Hematopoietic multipotent progenitor cell treated with erythropoietin and hydrocortisone succinate and interleukin-3 and kit ligand, for 15 days (in vitro differentiated cells): Measurements from ENCODE around the gene AP5Z1.
"Not testable (repeated sequence)": the region's sequence is repeated elsewhere in the genome, so short reads cannot be mapped to it uniquely, and the experiment has no call there.

Experiments used
- DNase-seq: peaks from one replicate; pipeline ENCODE4 v3.0.0-alpha.2; 2015; ENCODE audit warnings: low spot score

Gene AP5Z1

DNA sequence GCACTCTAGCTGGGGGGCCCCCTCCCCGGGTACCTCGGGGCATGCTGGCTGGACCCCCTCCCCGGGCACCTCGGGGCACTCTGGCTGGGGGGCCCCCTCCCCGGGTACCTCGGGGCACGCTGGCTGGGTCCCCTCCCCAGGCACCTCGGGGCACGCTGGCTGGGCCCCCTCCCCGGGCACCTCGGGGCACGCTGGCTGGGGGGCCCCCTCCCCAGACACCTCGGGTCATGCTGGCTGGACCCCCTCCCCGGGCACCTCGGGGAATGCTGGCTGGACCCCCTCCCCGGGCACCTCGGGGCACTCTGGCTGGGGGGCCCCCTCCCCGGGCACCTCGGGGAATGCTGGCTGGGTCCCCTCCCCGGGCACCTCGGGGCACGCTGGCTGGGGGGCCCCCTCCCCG lies 27.2 kb downstream of the AP5Z1 start:
- not testable (repeated sequence) for DNase-seq

DNA sequence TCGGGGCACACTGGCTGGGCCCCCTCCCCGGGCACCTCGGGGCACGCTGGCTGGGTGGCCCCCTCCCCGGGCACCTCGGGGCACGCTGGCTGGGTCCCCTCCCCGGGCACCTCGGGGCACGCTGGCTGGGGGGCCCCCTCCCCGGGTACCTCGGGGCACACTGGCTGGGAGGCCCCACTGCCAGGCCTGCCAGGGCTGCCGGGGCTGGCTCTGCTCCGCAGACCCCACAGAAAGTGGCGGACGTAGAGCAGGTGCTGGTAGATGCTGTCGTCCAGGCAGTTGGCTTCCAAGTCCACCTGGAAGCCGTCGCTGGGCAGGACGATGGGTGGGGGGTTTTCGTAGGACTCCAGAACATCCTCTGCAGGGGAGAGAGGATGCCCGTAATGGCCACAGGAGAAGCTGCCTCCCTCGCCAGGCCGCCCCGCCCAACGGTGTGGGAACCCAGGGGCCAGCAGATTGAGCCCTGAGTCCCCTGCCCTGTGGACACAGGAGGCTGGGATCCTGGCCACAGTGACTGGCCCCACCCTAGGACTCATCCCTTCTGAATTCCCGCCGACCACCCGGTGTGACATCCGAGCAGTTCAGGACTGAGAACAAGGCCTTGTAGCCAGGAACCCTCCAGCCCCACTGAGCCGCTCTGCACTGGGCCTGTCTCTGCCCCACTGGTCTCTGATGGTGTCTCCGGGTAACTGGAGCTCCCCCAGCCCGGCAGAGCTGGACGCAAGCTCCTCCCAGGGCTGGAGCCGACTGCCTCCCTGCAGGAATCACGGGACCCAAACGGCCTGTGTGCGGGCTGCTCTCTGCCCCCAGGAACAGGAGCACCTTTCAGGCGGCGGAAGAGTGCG lies 28.2 kb downstream of the AP5Z1 start:
- DNase-seq: no peak

DNA sequence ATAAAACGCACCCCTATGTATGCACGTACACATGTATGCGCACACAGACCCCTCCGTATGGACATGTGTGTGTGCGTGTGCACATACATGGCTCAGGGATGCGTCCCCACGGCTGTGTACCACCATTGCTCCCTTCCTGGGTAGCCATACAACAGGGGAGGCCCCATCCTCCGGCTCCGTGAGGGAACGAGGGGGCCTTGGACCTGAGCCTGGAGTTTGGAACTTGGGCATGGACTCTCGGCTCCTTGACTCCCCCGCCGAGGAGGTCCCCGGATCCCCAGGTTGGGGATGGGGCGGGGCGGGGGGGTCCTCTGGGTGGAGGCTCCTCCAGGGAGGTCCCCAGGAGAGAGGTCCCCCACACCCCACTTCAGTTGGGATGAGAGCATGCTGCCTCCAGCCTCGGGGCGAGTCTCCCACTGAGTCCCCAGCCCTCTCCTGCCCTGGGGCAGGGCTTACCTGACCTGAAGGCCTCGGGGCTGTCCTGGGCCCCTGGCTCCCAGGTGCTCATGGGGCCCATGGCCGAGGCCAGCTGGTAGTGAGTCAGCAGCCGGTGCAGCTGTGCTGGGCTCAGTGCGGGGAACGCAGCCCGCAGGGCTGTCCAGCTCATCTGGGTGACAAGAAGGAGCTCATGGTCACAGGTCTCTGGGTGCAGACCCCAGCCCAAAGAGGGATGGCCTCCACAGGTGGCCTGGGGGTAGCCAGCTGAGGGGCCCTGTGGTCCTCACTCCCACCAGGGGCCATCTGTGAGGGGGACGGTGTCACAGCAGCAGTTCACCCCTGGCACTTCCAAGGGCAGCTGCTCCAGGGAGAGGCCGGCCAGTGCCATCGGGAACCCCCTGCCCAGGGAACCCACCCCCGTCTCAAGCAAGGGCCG lies 29.9 kb downstream of the AP5Z1 start:
- DNase-seq: no peak

DNA sequence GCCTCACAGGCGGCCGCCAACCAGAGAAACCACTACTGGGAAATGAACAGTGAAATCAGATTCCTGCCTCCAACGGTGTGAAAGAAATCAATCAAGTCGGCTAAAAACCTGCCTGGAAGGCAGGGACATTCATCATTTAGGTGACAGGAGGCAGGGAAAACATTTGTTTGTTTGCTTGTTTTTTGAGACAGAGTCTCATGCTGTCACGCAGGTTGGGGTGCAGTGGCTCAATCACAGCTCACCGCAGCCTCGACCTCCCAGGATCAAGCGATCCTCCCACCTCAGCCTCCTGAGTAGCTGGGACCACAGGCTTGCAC lies 30.5 kb downstream of the AP5Z1 start:
- no peak for DNase-seq

DNA sequence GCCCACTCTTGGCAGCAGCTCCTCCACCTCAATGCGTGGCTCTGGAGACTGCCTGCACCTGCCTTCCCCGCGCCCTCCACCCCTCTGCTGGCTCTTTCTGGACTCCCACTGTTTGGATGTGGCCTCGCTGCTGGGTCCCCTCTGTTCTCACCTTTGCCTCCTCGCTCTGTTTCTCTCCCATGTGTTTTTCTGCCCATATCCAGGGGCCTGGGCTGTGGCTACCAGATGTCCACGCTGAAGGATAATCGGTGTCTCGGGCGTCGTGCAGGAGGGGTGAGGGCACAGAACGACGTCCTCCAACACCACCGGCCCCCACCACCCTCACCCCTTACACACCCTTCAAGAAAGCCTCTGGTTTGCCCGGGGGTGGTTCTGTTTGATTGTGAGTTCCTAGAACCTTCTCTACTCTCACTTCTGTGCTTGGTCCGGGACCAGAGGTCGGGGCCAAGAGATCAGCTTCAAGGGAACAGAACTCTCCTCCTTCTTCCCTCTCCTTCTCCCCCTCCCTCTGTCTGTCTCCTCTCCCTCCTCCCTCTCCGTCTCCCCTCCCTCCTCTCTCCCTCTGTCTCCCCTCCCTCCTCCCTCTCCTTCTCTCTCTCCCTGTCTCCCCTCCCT lies 31.7 kb downstream of the AP5Z1 start:
- DNase-seq: no peak

DNA sequence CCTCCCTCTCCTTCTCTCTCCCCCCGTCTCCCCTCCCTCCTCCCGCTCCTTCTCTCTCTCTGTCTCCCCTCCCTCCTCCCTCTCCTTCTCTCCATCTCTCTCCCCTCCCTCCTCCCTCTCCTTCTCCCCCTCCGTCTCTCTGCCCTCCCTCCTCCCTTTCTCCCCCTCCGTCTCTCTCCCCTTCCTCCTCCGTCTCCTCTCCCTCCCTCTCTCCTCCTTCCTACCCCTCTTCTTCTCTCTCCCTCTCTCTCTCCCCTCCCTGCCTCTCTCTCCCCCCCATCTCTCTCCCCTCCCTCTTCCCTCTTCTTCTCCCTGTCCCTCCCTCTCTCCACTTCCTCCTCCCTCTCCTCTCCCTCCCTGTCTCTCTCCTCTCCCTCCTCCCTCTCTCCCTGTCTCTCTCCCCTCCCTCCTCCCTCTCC lies 32.2 kb downstream of the AP5Z1 start:
- no peak for DNase-seq

DNA sequence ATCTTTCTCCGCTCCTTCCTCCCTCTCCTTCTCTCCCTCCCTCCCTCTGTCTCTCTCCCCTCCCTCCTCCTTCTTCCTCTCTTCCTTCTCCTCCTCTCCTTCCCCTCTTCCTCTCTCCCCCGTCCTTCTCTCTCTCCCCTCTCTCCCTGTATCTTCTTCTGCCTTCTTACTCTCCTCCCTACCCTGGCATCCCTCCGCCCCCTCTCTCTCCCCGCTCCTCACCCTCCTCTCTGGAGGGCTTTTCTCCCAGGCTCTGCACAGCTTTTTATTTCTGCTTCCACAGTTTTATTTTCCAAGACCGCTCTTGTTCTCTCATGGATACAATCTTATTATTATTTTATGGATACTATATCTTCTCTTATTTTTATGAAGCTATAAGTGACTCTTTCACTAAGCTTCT lies 32.6 kb downstream of the AP5Z1 start:
- no peak for DNase-seq

DNA sequence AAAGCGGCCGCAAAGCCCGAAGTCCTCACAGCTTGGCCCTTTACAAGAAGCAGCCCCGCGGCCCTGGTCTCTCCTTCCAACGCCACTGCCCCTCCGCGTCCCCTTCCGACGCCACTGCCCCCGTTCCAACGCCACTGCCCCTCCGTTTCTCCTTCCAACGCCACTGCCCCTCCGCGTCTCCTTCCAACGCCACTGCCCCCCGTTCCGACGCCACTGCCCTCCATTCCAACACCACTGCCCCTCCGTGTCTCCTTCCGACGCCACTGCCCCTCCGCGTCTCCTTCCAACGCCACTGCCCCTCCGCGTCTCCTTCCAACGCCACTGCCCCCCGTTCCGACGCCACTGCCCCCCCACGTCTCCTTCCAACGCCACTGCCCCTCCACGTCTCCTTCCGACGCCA lies 33.1 kb downstream of the AP5Z1 start:
- DNase-seq: no peak

DNA sequence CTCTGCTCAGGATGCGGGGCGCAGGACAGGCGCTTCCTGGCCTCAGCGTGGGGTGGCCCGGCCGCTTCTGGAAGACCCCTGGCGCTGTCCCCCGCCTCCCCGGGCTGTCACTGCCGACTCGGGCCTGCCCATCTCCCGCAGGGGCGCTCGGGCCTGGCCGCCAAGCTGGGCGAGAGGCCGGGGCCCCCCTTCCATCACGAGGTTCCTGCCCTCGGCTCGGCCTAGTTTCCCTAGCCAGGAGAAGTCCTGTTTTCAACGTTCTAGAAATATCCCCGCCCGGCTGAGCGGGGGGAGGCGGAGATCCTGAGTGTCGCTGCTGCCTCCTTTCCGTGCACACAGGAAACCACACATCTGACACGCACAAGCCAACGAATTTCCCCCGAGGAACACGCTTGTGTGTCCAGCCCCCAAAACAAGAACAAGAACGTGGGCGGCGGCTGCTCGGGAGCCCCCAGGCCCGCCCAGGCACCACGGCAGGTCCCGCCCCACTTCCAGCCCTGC lies 33.7 kb downstream of the AP5Z1 start:
- DNase-seq: no peak

DNA sequence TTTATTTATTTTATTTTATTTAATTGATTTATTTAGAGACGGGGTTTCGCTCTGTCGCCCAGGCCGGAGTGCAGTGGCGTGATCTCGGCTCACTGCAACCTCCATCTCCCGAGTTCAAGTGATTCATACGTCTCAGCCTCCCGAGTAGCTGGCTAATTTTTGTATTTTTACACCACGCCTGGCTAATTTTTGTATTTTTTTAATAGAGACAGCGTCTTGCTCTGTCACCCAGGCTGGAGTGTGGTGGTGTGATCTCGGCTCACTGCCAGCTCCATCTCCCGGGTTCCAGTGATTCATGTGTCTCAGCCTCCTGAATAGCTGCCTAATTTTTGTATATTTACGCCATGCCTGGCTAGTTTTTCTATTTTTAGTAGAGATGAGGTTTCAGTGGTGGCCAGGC lies 34.2 kb downstream of the AP5Z1 start:
- no peak for DNase-seq

DNA sequence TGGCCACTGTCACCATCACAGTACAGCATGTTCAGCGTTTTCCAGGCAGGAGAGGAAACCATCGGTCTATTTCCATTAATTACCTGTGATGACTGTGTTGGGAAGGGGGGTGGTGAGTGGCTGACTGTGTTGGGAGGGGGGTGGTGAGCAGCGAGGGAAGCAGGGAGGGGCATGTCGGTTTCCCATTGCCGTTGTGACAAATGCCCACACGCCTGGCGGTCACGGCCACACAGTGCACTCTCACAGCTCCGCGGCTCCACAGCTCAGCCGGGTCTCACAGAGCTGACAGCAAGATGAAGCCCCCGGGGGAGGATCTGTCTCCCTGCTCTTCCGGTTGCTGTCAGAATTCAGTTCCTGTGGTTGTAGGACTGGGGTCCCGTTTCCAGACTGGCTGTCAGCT lies 39.0 kb downstream of the AP5Z1 start:
- no peak for DNase-seq

DNA sequence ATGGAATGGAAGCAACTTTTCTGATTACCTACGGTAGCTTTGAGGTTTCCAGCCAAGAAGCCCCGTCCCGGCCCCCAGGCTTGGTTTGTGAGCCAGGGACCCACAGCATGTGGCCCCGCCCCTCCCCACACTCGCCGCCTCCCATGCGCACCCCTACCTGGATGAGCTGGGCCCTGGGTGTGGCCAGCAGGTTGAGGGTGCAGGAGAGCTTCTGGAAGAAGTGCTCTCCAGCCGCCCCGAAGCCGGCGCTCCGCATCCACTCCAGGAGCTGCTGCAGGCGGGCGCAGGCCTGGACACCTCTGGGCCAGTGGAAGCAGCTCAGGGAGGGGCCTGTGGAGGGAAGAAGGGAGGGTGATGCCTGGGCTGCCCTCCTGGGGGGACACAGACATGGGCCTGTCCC lies 39.7 kb downstream of the AP5Z1 start:
- no peak for DNase-seq

DNA sequence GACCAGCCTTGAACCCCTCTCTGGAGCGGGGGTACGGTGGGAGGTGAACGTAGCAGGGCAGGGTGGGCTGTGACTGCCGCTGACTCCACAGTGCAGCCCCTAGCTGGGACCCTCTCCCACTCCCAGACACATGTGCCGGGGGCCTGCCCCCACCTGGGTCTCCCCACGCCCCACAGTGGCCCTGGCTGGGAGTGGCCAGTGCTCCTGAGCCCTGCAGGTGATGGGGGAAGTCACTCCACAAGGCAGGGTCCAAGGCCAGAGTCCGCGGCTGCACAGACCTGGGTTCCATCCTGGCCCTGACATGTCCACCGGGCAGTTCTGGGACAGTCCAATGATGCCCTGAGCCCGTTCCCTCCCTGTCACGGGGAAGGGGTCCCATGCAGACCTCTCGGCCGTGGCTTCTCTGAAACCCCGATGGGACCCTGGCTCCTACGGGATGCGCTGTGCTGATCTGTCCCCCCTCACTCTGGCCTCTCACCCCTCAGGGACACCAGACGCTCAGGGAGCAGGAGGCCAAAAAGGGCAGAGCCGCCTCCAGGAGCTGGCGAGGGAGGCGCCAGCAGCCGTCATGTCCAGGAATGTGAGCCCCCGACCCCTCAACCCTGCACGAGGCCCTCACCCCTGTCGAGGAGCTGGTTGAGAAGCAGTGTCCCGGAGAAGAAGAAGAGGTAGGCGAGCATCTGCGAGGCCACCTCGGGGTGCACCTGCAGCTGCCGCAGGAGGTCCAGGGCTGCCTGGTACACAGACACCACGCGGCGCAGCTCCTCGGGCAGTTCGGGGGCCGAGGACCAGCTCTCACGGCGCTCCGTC lies 40.4 kb downstream of the AP5Z1 start:
- DNase-seq: no peak

DNA sequence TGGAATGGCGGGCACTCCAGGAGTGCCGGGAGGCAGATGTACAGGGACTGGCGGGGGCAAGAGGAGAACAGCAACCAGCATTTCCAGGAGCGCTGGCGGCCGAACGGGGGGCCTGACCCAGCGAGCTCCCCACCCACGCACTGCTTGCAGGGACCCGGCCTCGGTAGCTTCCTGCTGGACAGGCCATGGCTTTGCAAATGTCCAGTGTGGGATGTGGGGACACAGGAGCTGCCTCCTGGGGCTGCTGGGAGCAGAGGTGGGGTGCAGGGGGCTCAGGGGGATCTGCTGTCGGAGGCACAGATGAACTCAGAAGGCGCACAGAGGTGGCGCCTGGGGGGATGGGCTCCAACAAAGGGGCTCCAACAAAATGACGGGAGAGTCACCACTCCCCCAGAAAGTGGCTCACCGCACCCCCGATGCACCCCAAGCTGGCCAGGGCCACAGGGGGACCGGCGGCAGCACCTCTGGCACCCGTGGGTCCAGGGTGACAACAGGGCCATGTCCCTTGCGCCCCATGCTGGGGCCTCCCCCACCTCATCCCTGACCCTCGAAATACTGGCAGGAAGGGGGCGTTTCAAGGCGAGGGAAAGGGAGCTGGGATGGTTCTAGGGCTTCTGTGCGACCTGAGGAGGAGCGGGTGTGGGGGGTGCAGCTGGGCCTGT lies 41.1 kb downstream of the AP5Z1 start:
- DNase-seq: no peak

DNA sequence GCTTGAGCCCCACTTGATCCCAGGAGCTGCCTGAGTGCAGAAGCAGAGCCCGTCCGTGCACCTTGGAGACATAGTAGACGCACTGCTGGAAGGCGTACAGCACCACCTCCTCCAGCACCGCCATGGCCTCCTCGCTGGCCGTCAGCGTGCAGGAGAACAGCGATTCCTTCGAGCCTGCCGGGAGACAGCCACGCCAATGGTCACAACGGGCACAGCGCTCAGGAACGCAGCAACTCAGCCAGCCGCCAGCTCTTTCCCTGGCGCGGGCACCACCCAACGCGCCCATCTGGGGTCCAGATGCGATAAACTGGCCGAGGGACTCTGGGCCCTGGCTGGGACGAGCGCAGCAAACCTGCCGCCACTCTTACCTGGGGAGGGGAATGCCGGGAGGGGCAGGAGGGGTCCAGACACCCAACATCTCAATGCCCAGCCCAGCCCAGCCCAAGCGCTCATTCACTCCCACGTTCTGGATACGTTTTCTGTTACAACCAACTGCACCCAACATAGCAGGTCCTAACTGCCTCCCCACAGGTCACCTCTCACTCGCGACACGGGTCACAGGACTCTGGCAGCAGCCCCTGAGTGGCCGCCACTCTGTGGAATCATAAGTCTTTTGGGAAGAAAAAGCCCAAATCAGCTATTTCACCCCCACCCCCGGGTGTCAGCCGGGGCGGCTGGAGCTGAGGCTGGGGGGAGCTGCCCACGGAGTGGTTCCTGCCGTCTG lies 41.9 kb downstream of the AP5Z1 start:
- no peak for DNase-seq

DNA sequence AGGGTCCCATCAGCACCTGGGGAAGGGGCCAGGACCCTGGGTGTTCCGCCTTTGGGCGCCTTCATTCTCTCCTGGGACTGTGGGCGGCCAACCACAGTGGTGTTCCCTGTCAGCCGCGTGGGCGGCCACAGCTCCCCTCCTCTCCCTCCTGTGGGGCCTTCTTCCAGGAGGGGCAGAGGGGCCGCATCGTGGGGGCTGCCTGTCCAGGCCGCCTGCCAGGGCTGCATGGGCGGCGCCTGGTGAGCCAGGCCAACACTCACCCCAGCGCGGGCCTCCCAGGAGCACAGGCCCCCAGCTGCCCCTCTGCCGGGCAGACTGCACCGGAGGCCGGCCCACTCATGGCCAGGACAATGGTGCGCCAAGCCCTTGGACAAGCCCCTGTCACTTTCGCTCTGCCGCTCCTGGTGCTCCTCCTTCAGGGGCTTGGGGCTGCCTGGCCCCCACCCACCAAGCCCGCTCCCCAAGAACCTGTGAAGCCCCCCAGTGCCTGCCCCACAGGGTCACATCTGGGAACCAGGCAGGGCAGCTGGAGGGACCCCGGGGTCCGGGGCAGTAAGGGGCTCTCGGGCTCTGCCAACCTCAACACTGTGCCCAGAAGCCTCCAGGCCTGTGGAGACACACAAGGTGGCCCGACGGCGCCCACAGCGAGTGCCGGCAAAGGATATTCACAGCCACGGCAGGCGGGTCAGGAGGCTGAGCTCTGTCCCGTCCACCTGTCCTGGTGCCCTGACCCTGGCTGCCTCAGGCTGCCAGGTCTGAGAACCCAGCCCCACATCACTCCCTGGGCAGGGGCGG lies 42.8 kb downstream of the AP5Z1 start:
- no peak for DNase-seq

DNA sequence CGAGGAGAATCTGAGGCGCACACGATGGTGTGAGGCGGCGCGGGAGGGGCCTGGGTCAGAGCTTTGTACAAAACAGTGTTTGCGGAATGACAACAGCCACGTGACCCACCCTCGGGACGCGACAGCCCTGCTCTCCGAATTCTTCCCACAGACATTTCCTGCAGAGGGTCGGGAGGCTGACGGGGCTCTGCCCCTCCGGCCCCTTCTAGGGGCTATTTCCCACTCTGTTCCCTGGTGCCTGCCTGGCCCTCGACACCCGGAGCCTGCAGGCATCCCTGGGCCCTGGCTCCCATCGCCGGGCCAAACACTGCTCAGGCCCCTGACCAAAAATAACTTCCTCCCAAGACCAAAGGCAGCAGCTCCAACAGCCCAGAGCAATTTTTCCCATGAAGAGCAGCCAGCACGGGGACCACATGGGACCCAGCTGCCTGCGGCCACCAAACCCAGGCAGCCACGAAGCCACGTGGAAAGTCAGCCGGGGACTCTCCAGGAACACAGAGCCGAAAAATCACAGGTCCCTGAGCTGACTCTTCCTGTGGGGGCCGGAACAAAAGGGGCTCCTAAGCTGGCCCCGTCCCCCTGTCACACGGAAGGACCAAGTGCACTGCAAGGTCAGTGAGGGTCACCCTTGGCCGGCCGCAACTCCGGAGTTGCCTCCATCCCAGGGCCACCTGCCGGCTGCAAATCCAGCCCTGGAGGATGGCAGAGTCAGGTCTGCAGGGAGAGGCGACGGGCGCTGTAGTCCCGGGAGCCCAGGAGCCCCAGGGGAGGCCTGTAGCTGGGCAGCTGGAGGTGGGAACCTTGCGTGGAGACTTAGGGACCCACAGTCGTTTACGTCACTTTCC lies 44.4 kb downstream of the AP5Z1 start:
- no peak for DNase-seq

DNA sequence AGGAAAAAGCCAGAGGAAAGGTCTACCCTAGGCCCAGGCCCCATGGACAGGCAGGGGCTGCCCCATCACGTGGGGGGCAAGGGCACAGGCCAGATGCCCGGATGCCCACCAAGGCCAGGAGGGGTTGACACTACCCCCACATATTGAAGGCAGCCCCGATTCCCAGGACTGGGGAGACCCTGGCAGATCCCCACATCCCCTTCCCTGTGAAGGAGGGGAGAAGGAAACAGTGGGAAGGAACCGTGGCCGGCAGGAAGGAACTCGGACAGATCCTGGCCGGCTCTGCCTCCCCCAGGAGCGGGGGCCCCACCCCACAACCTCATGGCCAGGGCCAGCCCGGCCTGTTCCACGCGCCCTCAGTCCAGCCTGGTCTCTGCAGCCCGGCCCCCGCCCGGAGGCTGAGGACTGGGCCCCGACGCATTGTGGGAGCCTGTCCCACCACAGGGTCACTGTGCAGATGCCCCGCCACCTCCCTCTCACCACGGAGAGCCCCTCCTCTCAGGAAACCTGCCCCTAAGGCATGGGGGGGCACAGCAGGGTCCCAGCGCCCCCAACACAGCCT lies 45.1 kb downstream of the AP5Z1 start:
- DNase-seq: no peak
